ENCODE results near the gene WDR49.

WDR49 gene

DNA sequence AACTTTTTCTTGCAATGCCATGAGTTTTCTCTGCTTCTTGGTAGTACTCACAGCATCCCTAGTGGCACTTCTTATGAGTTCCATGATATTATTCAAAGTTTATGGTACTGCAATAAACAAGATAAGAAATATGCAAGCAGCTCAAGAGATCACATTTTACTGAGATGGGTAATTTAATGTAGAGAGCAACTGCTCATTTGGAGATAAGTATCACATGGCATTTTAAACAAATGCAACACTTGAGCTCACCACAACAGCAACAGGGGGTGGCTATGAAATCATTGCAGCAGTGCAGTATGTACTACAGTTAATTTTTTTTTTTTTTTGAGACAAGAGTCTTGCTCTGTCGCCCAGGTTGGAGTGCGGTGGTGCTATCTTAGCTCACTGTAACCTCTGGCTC, 85.1 kb downstream of the WDR49 start:
- H3K4me2 ChIP-seq (ENCODE audit: low read length), result no peak overlapping the region
- TF ChIP-seq, protein P1, sequence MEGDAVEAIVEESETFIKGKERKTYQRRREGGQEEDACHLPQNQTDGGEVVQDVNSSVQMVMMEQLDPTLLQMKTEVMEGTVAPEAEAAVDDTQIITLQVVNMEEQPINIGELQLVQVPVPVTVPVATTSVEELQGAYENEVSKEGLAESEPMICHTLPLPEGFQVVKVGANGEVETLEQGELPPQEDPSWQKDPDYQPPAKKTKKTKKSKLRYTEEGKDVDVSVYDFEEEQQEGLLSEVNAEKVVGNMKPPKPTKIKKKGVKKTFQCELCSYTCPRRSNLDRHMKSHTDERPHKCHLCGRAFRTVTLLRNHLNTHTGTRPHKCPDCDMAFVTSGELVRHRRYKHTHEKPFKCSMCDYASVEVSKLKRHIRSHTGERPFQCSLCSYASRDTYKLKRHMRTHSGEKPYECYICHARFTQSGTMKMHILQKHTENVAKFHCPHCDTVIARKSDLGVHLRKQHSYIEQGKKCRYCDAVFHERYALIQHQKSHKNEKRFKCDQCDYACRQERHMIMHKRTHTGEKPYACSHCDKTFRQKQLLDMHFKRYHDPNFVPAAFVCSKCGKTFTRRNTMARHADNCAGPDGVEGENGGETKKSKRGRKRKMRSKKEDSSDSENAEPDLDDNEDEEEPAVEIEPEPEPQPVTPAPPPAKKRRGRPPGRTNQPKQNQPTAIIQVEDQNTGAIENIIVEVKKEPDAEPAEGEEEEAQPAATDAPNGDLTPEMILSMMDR (IDR thresholded peaks at IDR 0.05; ENCODE audit: low read depth, low read length), result no peak
- no peak for TF ChIP-seq EZH2phosphoT487 (IDR thresholded peaks at IDR 0.05; ENCODE audit: low read depth)
- no peak overlapping the region for H3K4me3 ChIP-seq (ENCODE audit: low read length)
- no peaks in the 10 kb centered on the region for H3K79me2 ChIP-seq (ENCODE audit: low read length)
- H3K9me3 ChIP-seq (ENCODE audit: insufficient read depth, low read length), result no peaks in the 10 kb centered on the region
- H3K36me3 ChIP-seq (replicated peaks; ENCODE audit: low read depth, low read length), result no peaks in the 10 kb centered on the region
- no peaks in the 10 kb centered on the region for H3K4me1 ChIP-seq (ENCODE audit: low read length)
- no peak overlapping the region for H3K9ac ChIP-seq (ENCODE audit: low read length)
- H3K27me3 ChIP-seq (ENCODE audit: low read depth, low read length), result no peaks in the 10 kb centered on the region
- no peak overlapping the region for H3K27ac ChIP-seq (ENCODE audit: low read length)
- no peaks in the 10 kb centered on the region for H4K20me1 ChIP-seq (ENCODE audit: insufficient read depth, low read length)
- H2AFZ ChIP-seq (ENCODE audit: low read depth, low read length), result no peak overlapping the region

DNA sequence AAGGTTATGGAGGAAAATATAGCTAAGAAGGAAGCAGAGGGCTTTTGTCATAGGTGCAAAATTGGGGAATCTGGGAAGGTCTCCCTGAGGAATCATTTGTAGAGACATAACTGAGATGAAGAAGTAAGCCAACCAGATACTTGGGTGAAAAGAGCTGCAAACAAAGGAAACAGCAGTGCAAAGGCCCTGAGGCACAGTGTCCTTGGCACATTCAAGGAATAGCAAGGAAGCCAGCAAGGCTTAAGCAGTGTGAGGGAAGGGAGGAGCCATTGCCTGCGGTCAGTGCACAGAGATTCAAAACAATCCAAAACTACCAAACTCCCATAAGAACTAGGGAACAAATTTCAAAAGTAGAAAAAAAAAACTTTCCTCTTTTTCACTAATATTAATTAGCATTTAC, 88.3 kb downstream of the WDR49 start:
- Histone ChIP-seq H3K36me3 (replicated peaks; ENCODE audit: low read depth, low read length) (no peaks in the 10 kb centered on the region), H3K27ac (ENCODE audit: low read length) (no peak overlapping the region), H3K4me3 (ENCODE audit: low read length) (no peak overlapping the region), H3K9me3 (ENCODE audit: insufficient read depth, low read length) (no peaks in the 10 kb centered on the region), H3K27me3 (ENCODE audit: low read depth, low read length) (no peaks in the 10 kb centered on the region), H2AFZ (ENCODE audit: low read depth, low read length) (no peak overlapping the region), H3K4me2 (ENCODE audit: low read length) (no peak overlapping the region), H3K9ac (ENCODE audit: low read length) (no peak overlapping the region), H4K20me1 (ENCODE audit: insufficient read depth, low read length) (no peaks in the 10 kb centered on the region), H3K4me1 (ENCODE audit: low read length) (no peaks in the 10 kb centered on the region), H3K79me2 (ENCODE audit: low read length) (no peaks in the 10 kb centered on the region)
- TF ChIP-seq, protein P1 (IDR thresholded peaks at IDR 0.05; ENCODE audit: low read depth, low read length), result no peak
- TF ChIP-seq EZH2phosphoT487 (IDR thresholded peaks at IDR 0.05; ENCODE audit: low read depth), result no peak

DNA sequence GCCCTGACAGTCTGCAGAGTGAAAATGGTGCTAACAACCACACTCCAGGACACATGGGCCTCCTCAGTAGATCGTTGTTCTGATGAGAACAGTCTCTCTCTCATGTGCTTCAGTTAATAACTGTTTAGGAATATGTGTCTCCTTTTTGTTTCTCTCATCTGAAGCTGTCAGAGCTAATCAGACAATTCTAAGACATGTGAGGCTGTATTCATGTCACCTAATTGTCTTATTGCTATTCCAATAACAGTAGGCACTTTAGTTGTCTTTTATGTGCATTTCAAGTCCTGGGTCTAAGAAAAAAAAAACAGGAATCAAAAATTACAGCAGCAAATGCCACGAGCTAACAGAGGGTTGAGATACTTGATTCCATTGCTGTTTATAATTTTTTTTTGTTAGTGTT, 89.1 kb downstream of the WDR49 start:
- Histone ChIP-seq H3K4me2 (ENCODE audit: low read length) (no peak overlapping the region), H3K4me1 (ENCODE audit: low read length) (no peaks in the 10 kb centered on the region), H3K79me2 (ENCODE audit: low read length) (no peaks in the 10 kb centered on the region), H3K27ac (ENCODE audit: low read length) (no peak overlapping the region), H4K20me1 (ENCODE audit: insufficient read depth, low read length) (no peaks in the 10 kb centered on the region), H3K36me3 (replicated peaks; ENCODE audit: low read depth, low read length) (no peaks in the 10 kb centered on the region), H3K9me3 (ENCODE audit: insufficient read depth, low read length) (no peaks in the 10 kb centered on the region), H3K27me3 (ENCODE audit: low read depth, low read length) (no peaks in the 10 kb centered on the region), H3K4me3 (ENCODE audit: low read length) (no peak overlapping the region), H2AFZ (ENCODE audit: low read depth, low read length) (no peak overlapping the region), H3K9ac (ENCODE audit: low read length) (no peak overlapping the region)
- TF ChIP-seq, protein P1 (IDR thresholded peaks at IDR 0.05; ENCODE audit: low read depth, low read length), result no peak
- TF ChIP-seq EZH2phosphoT487 (IDR thresholded peaks at IDR 0.05; ENCODE audit: low read depth), result no peak

DNA sequence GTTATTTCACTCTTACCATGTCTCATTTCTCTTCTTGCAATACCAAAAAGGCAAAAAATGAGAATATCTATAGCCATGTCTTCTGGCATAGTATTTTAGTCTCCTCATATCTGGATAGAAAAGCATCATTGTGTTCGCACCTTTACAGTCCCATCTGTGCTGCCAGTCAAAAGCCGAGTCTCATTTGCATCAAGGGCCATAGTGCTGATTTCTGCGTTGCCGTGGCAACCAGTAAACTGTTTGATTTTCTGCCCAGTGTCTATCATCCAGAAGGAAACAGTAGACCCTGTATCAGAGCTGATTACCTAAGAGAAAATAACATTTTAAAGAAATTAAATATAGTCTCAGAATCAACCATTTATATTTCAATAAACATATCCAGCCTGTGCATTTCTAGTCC, 93.8 kb downstream of the WDR49 start:
- Histone ChIP-seq H3K9ac (ENCODE audit: low read length) (no peak overlapping the region), H3K4me1 (ENCODE audit: low read length) (no peaks in the 10 kb centered on the region), H3K36me3 (replicated peaks; ENCODE audit: low read depth, low read length) (no peaks in the 10 kb centered on the region), H3K9me3 (ENCODE audit: insufficient read depth, low read length) (no peaks in the 10 kb centered on the region), H2AFZ (ENCODE audit: low read depth, low read length) (no peak overlapping the region), H3K27me3 (ENCODE audit: low read depth, low read length) (no peaks in the 10 kb centered on the region), H3K79me2 (ENCODE audit: low read length) (no peaks in the 10 kb centered on the region), H4K20me1 (ENCODE audit: insufficient read depth, low read length) (no peaks in the 10 kb centered on the region), H3K27ac (ENCODE audit: low read length) (no peak overlapping the region), H3K4me3 (ENCODE audit: low read length) (no peak overlapping the region), H3K4me2 (ENCODE audit: low read length) (no peak overlapping the region)
- TF ChIP-seq, protein P1 (IDR thresholded peaks at IDR 0.05; ENCODE audit: low read depth, low read length), result no peak
- no peak for TF ChIP-seq EZH2phosphoT487 (IDR thresholded peaks at IDR 0.05; ENCODE audit: low read depth)
